PC-9 (cell line): ENCODE measurements around the gene MYO15B.

ENCODE experiments used
- CTCF ChIP-seq: fragments of 200-600 bp; sonication (generic); conservative IDR thresholded peaks from 2 replicates; pipeline ENCODE4 v1.6.1; 2017; ENCODE audit warnings: mixed run types, antibody characterized with exemption, mild to moderate bottlenecking, moderate library complexity
- EZH2 ChIP-seq: fragments of 200-600 bp; sonication (generic); IDR thresholded peaks from 2 replicates; pipeline ENCODE4 v1.8.0; 2017; ENCODE audit warnings: antibody characterized with exemption, low read depth

- TF ChIP-seq CTCF (peak; percentile 17; the same call in 1 of the 2 replicates), EZH2 (no peak)
Observed at GRCh38 chr17:75549246-75550138, 38.1 kb upstream of the MYO15B start.
